SK-N-SH treated with all-trans-retinoic acid at 6 μM for 48 hours (cell line): ENCODE measurements around the gene LIMK2.
A peak's percentile ranks its signal among the peaks of the same experiment; 100 is the strongest.

Experiments used
- ATAC-seq: fragments of 200-7000 bp; cut with Tn5 transposase; 3 replicates; pipeline ENCODE4 v1.9.1; 2020; ENCODE audit warnings: mild to moderate bottlenecking, moderate library complexity
- ARNTL ChIP-seq: fragments of 450-650 bp; formaldehyde crosslinking; IDR thresholded peaks from 2 replicates; pipeline ENCODE4 v1.5.0; 2020; ENCODE audit warnings: low read depth, mild to moderate bottlenecking, moderate library complexity, borderline replicate concordance
- CREB5 ChIP-seq: fragments of 250-450 bp; sonication (Bioruptor Pico); IDR thresholded peaks from 2 replicates; pipeline ENCODE4 v1.5.1; 2020; ENCODE audit warnings: low read depth, mild to moderate bottlenecking, moderate library complexity
- CSDC2 ChIP-seq: fragments of 250-450 bp; sonication (Bioruptor Pico); IDR thresholded peaks from 2 replicates; pipeline ENCODE4 v1.5.0; 2020; ENCODE audit warnings: mild to moderate bottlenecking, moderate library complexity
- CSRNP3 ChIP-seq: fragments of 250-450 bp; sonication (Bioruptor Pico); IDR thresholded peaks from 2 replicates; pipeline ENCODE4 v1.5.1; 2021; ENCODE audit warnings: mild to moderate bottlenecking, moderate library complexity
- ESRRG ChIP-seq: fragments of 250-450 bp; sonication (Bioruptor Pico); IDR thresholded peaks from 2 replicates; pipeline ENCODE4 v1.6.1; 2021; ENCODE audit warnings: mild to moderate bottlenecking
- ISL1 ChIP-seq: fragments of 250-450 bp; sonication (Bioruptor Pico); IDR thresholded peaks from 2 replicates; pipeline ENCODE4 v2.1.2; 2022; ENCODE audit warnings: mild to moderate bottlenecking, moderate library complexity
- OSR1 ChIP-seq: fragments of 250-450 bp; sonication (Bioruptor Pico); IDR thresholded peaks from 2 replicates; pipeline ENCODE4 v1.8.0; 2022; ENCODE audit warnings: moderate library complexity, mild to moderate bottlenecking, inconsistent platforms
- PATZ1 ChIP-seq: fragments of 250-450 bp; sonication (Bioruptor Pico); IDR thresholded peaks from 2 replicates; pipeline ENCODE4 v1.8.0; 2020; ENCODE audit warnings: mild to moderate bottlenecking, moderate library complexity, borderline replicate concordance
- POU6F1 ChIP-seq: fragments of 250-450 bp; sonication (Bioruptor Pico); IDR thresholded peaks from 2 replicates; pipeline ENCODE4 v1.8.0; 2021; ENCODE audit warnings: low read depth, mild to moderate bottlenecking, moderate library complexity, borderline replicate concordance
- PPARA ChIP-seq: fragments of 250-450 bp; sonication (Bioruptor Pico); IDR thresholded peaks from 2 replicates; pipeline ENCODE4 v1.5.0; 2020; ENCODE audit warnings: mild to moderate bottlenecking, borderline replicate concordance
- SNAI2 ChIP-seq: fragments of 250-450 bp; sonication (Bioruptor Pico); IDR thresholded peaks from 2 replicates; pipeline ENCODE4 v1.5.0; 2020; ENCODE audit warnings: mild to moderate bottlenecking, moderate library complexity
- TSHZ2 ChIP-seq: fragments of 250-450 bp; sonication (Bioruptor Pico); IDR thresholded peaks from 2 replicates; pipeline ENCODE4 v1.5.0; 2020; ENCODE audit warnings: mild to moderate bottlenecking, moderate library complexity
- ZFP3 ChIP-seq: fragments of 250-450 bp; sonication (Bioruptor Pico); IDR thresholded peaks from 2 replicates; pipeline ENCODE4 v1.5.0; 2020; ENCODE audit warnings: mild to moderate bottlenecking, moderate library complexity
- ZFP30 ChIP-seq: fragments of 450-650 bp; formaldehyde crosslinking; IDR thresholded peaks from 2 replicates; pipeline ENCODE4 v1.5.0; 2022; ENCODE audit warnings: mild to moderate bottlenecking, moderate library complexity
- ZNF70 ChIP-seq: fragments of 450-650 bp; formaldehyde crosslinking; IDR thresholded peaks from 2 replicates; pipeline ENCODE4 v1.5.0; 2020; ENCODE audit warnings: mild to moderate bottlenecking, moderate library complexity
- ZNF8 ChIP-seq: fragments of 450-650 bp; formaldehyde crosslinking; IDR thresholded peaks from 2 replicates; pipeline ENCODE4 v1.5.0; 2020; ENCODE audit warnings: mild to moderate bottlenecking, moderate library complexity

Gene LIMK2

GRCh38 chr22:31248138-31248745 is 36.1 kb downstream of the LIMK2 start:
- TF ChIP-seq ZFP3 (CRISPR knock-in tag) (peak; percentile 49; the same call in 1 of the 2 replicates), POU6F1 (no peak)
- peak; percentile 89 for ATAC-seq

- TF ChIP-seq POU6F1: no peak
- no peak for TF ChIP-seq ZNF70 (CRISPR knock-in tag)
- TF ChIP-seq PPARA (CRISPR knock-in tag): no peak
- TF ChIP-seq ESRRG (CRISPR knock-in tag): no peak
- TF ChIP-seq ZNF8 (CRISPR knock-in tag): no peak
- no peak for TF ChIP-seq SNAI2
- ATAC-seq: no peak
These were observed 37.2 kb downstream of the LIMK2 start for GRCh38 chr22:31248965-31249958.

GRCh38 chr22:31250740-31251600 is 38.9 kb downstream of the LIMK2 start:
- no peak for ATAC-seq
- TF ChIP-seq POU6F1 (no peak), PATZ1 (CRISPR knock-in tag) (no peak), CSDC2 (no peak), ARNTL (CRISPR knock-in tag) (no peak), ISL1 (CRISPR knock-in tag) (no peak), CSRNP3 (no peak), CREB5 (CRISPR knock-in tag) (no peak), TSHZ2 (CRISPR knock-in tag) (no peak), PPARA (CRISPR knock-in tag) (no peak), OSR1 (CRISPR knock-in tag) (no peak), ZFP30 (CRISPR knock-in tag) (no peak)
- TF ChIP-seq, all 23 proteins: peak for 0
